Parathyroid adenoma (tissue), 2 donors: ENCODE measurements around the gene CLIC1.

ENCODE experiments used
- H2AFZ ChIP-seq: fragments of 300-600 bp; sonication (generic); one replicate; pipeline ENCODE4 v1.7.0; 2017; ENCODE audit warnings: antibody characterized with exemption, mild to moderate bottlenecking
- H3K27ac ChIP-seq: fragments of 300-600 bp; sonication (generic); one replicate; pipeline ENCODE4 v1.7.0; 2017
- H3K27me3 ChIP-seq: fragments of 300-600 bp; sonication (generic); one replicate; pipeline ENCODE4 v1.7.0; 2017; ENCODE audit warnings: low read length; ENCODE audit not compliant: control insufficient read depth, insufficient read depth
- H3K36me3 ChIP-seq: fragments of 300-600 bp; sonication (generic); one replicate; pipeline ENCODE4 v1.7.0; 2017; ENCODE audit warnings: low read length; ENCODE audit not compliant: control insufficient read depth, insufficient read depth
- H3K4me1 ChIP-seq: fragments of 300-600 bp; sonication (generic); one replicate; pipeline ENCODE4 v1.7.0; 2017; ENCODE audit warnings: control low read depth
- H3K4me2 ChIP-seq: fragments of 300-600 bp; sonication (generic); one replicate; pipeline ENCODE4 v1.7.0; 2017; ENCODE audit warnings: low read length
- H3K4me3 ChIP-seq: fragments of 300-600 bp; sonication (generic); one replicate; pipeline ENCODE4 v1.7.0; 2017; ENCODE audit warnings: low read depth, low read length
- H3K79me2 ChIP-seq: fragments of 300-600 bp; sonication (generic); one replicate; pipeline ENCODE4 v1.7.0; 2017; ENCODE audit warnings: control low read depth
- H3K9ac ChIP-seq: fragments of 300-600 bp; sonication (generic); one replicate; pipeline ENCODE4 v1.7.0; 2017; ENCODE audit warnings: mild to moderate bottlenecking
- H3K9me3 ChIP-seq: fragments of 300-600 bp; sonication (generic); one replicate; pipeline ENCODE4 v1.7.0; 2017; ENCODE audit warnings: low read length; ENCODE audit not compliant: control insufficient read depth
- CTCF ChIP-seq: fragments of 300-600 bp; sonication (generic); IDR thresholded peaks from one replicate; pipeline ENCODE4 v1.7.0; 2017; ENCODE audit warnings: antibody characterized with exemption, mild to moderate bottlenecking
- donor health status: primary hyperparathyroidism.

Gene CLIC1

DNA sequence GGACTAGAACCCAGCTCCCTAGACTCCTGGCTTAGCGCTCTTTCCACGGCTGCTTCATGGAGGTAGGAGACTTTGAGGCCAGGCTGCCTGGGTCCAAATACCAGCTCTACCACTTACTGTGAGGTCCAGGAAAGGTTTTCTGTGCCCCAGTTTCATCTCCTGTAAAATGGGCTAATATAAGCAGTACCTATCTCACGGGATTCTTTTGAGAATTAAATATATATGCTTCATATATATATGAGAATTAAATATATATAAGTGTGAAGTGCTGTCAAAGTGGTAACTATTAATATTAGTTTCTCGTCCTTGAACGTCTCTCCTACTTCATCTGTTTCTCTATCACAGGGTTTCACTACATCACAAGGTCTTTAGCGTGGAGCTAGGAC is 45.3 kb downstream of the CLIC1 start:
- Histone ChIP-seq H3K9ac (no peak overlapping the region), H3K36me3 (no peaks in the 10 kb centered on the region), H2AFZ (no peak overlapping the region), H3K9me3 (no peaks in the 10 kb centered on the region), H3K4me2 (no peak overlapping the region), H3K79me2 (no peaks in the 10 kb centered on the region), H3K27me3 (no peaks in the 10 kb centered on the region), H3K4me3 (no peak overlapping the region), H3K27ac (no peak overlapping the region), H3K4me1 (no peaks in the 10 kb centered on the region)
- no peak for TF ChIP-seq CTCF

DNA sequence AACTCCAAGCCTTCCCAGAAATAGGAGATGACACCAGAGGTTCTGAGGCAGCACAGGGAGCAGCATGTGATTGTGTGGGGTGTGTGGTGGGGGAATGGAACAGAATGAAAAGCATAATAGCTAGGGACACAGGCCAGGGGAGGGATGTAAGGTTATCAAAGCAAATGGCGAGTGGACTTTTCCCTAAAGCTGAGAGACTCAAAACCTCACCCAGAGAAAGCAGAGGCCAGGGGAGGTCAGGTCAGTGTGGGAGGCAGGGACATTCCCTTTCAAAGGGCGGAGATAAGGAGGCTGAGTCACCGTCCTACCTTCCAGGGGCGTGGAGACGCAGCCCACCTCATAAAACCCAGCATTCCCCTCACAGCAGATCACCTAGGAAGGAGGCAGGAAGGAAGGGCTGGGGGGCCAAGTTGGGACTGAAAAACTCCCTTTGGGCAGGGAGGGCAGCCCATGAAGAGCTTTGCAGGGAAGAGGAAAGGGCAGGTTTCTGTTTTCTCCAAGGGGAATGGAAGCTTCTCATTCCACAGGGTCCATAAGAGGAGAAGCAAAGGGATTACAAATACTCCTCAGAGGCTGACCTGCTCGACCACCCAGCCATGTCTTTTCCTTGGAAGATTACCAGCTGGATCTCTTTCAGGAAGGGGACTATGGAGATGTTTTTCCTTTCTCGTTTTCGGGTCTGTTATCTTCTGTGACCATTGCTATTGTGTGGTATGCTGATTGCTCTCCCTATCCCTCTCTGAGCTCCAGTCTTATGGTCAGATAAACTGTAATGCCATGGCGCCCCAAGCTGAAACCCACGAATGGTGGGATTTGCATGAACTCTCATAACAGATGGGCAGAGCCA is 45.9 kb downstream of the CLIC1 start:
- Histone ChIP-seq H3K27ac (no peak overlapping the region), H3K4me3 (no peak overlapping the region), H3K4me1 (no peaks in the 10 kb centered on the region), H3K9me3 (no peaks in the 10 kb centered on the region), H3K4me2 (no peak overlapping the region), H3K79me2 (no peaks in the 10 kb centered on the region), H2AFZ (no peak overlapping the region), H3K36me3 (no peaks in the 10 kb centered on the region), H3K27me3 (no peaks in the 10 kb centered on the region), H3K9ac (no peak overlapping the region)
- TF ChIP-seq CTCF: no peak

DNA sequence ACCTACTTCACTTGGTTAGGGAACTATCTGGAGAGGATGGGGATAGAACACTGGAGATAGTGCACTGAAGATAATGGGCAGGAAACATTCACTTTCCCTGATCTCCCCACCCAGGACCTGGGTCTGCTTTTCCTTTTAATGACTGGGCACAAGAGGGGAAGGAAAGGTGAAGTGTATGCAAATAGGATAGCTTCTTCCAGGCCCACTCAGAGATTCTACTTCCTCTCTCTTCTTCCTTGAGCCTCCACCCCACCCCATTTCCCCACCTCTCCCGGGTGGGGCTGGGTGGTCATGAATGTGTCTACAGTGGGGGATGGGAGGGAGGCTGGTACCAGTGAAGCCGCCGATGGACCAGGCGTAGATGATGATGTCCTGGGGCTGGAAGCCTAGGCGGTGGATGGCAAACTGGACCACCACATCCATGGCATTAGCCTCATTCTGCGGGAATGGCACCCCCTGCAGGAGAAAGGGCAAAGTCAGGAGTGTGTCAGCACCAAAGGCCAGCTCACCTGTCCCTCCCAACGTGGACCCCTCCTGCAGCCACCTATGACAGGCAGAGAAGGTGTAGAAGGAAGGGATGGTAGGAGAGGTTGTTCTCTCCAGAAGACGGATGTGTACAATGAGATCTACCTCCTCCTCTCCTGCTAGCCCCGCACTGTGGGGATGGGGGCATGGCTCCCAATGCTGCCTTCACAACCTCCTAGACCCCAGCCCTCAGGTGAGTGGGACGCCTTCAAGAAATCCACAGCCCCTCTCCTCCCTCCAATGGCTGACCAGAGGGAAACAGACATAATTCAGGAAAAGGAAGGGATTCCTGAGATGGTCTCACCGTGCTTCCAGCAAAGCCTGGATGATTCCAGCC is 46.9 kb downstream of the CLIC1 start:
- Histone ChIP-seq H3K4me3 (no peak overlapping the region), H3K9ac (no peak overlapping the region), H3K27ac (no peak overlapping the region), H3K4me2 (no peak overlapping the region), H3K79me2 (no peaks in the 10 kb centered on the region), H3K4me1 (no peaks in the 10 kb centered on the region), H3K36me3 (no peaks in the 10 kb centered on the region), H3K27me3 (no peaks in the 10 kb centered on the region), H3K9me3 (no peaks in the 10 kb centered on the region), H2AFZ (no peak overlapping the region)
- TF ChIP-seq CTCF: no peak

- no peak for TF ChIP-seq CTCF
- no peaks in the 10 kb centered on the region for H3K9me3 ChIP-seq
- no peak overlapping the region for H3K9ac ChIP-seq
- H3K27me3 ChIP-seq: no peaks in the 10 kb centered on the region
- no peak overlapping the region for H3K27ac ChIP-seq
- H3K36me3 ChIP-seq: no peaks in the 10 kb centered on the region
- no peaks in the 10 kb centered on the region for H3K79me2 ChIP-seq
- H2AFZ ChIP-seq: no peak overlapping the region
- H3K4me3 ChIP-seq: no peak overlapping the region
- H3K4me1 ChIP-seq: no peaks in the 10 kb centered on the region
- no peak overlapping the region for H3K4me2 ChIP-seq
These were observed 48.3 kb downstream of the CLIC1 start for GRCh38 chr6:31687860-31688693.
